IPS DF 19.7 (cell line): Measurements from ENCODE around the gene NELL1.

Experiments used
- DNase-seq: peaks from one replicate; pipeline ENCODE4 v3.0.0-alpha.2; 2013; ENCODE audit warnings: low read depth, low spot score

Gene NELL1

GRCh38 chr11:20964985-20965384 is 295.6 kb downstream of the NELL1 start:
- no peak for DNase-seq

- DNase-seq: peak; percentile 76
Measured at GRCh38 chr11:20966489-20966888, 297.1 kb downstream of the NELL1 start.

- DNase-seq: no peak
Measured at GRCh38 chr11:20973940-20974559, 304.7 kb downstream of the NELL1 start.

- no peak for DNase-seq
Measured at GRCh38 chr11:20980736-20981135, 311.4 kb downstream of the NELL1 start.

- DNase-seq: no peak
Measured at GRCh38 chr11:20990447-20990846, 321.1 kb downstream of the NELL1 start.

- no peak for DNase-seq
Measured at GRCh38 chr11:20991471-20991870, 322.1 kb downstream of the NELL1 start.

- no peak for DNase-seq
Measured at GRCh38 chr11:21007297-21007696, 337.9 kb downstream of the NELL1 start.

GRCh38 chr11:21018248-21018647 is 348.9 kb downstream of the NELL1 start:
- DNase-seq: no peak

- DNase-seq: no peak
Measured at GRCh38 chr11:21026685-21027084, 357.3 kb downstream of the NELL1 start.

- no peak for DNase-seq
Measured at GRCh38 chr11:21037850-21038249, 368.5 kb downstream of the NELL1 start.

GRCh38 chr11:21038801-21039200 is 369.4 kb downstream of the NELL1 start:
- no peak for DNase-seq

- no peak for DNase-seq
Measured at GRCh38 chr11:21040630-21041029, 371.2 kb downstream of the NELL1 start.

GRCh38 chr11:21048626-21049025 is 379.2 kb downstream of the NELL1 start:
- DNase-seq: no peak

GRCh38 chr11:21053466-21053865 is 384.1 kb downstream of the NELL1 start:
- no peak for DNase-seq

GRCh38 chr11:21056644-21057043 is 387.3 kb downstream of the NELL1 start:
- no peak for DNase-seq

- DNase-seq: no peak
Measured at GRCh38 chr11:21059879-21060278, 390.5 kb downstream of the NELL1 start.

GRCh38 chr11:21066030-21066429 is 396.6 kb downstream of the NELL1 start:
- DNase-seq: no peak

GRCh38 chr11:21068886-21069285 is 399.5 kb downstream of the NELL1 start:
- no peak for DNase-seq

GRCh38 chr11:21069909-21070308 is 400.5 kb downstream of the NELL1 start:
- DNase-seq: no peak

GRCh38 chr11:21072558-21072957 is 403.2 kb downstream of the NELL1 start:
- DNase-seq: no peak

GRCh38 chr11:21082853-21083252 is 413.5 kb downstream of the NELL1 start:
- DNase-seq: no peak

GRCh38 chr11:21088930-21089329 is 419.5 kb downstream of the NELL1 start:
- DNase-seq: no peak

GRCh38 chr11:21104641-21105040 is 435.3 kb downstream of the NELL1 start:
- DNase-seq: no peak
